ENCODE data around the gene GHITM.
"Not testable (repeated sequence)": the region's sequence is repeated elsewhere in the genome, so short reads cannot be mapped to it uniquely, and the experiment has no call there.

DNA sequence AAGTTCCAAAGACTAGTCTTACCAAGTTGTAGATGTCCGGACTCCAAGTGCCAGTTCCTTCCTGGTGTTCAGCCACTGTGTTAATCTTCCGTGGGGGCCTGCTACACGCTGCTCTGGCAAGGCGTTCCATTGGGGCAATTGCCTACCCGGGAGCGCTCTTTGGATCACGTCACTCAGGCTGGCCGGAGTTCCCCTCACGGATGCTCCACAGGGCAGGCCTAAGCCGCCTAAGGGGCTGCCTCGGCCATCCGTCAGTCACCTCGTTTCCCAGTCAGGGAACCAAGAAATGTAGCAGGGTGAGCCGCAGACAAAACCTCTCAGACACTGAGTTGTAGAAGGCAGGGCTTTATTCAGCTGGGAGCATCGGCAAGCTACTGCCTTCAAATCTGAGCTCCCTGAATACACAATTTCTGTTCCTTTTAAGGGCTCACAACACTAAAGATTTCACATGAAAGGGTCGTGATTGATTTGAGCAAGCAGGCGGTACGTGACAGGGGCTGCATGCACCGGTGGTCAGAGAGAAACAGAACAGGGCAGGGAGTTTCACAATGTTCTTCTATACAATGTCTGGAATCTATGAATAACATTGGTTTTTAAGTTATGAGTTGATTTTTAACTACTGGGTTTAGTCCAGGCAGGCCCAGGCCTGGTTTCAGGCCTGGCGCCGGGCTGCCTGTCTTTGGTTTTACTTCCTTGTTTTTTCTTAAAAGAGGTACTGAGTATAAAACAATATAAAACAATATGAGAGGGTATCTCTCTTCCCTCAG lies 32.6 kb downstream of the GHITM start:
- TF ChIP-seq, protein P1, sequence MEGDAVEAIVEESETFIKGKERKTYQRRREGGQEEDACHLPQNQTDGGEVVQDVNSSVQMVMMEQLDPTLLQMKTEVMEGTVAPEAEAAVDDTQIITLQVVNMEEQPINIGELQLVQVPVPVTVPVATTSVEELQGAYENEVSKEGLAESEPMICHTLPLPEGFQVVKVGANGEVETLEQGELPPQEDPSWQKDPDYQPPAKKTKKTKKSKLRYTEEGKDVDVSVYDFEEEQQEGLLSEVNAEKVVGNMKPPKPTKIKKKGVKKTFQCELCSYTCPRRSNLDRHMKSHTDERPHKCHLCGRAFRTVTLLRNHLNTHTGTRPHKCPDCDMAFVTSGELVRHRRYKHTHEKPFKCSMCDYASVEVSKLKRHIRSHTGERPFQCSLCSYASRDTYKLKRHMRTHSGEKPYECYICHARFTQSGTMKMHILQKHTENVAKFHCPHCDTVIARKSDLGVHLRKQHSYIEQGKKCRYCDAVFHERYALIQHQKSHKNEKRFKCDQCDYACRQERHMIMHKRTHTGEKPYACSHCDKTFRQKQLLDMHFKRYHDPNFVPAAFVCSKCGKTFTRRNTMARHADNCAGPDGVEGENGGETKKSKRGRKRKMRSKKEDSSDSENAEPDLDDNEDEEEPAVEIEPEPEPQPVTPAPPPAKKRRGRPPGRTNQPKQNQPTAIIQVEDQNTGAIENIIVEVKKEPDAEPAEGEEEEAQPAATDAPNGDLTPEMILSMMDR (IDR thresholded peaks at IDR 0.05; ENCODE audit: insufficient read depth, low read length, poor library complexity, severe bottlenecking) = not testable (repeated sequence)
- not testable (repeated sequence) for TF ChIP-seq EZH2phosphoT487 (conservative IDR thresholded peaks at IDR 0.05; ENCODE audit: low read length)

Data from SU-DHL-6 (cell line).